GM19351 (cell line): Measurements from ENCODE around the gene ZNF124.
"Not testable (repeated sequence)": the region's sequence is repeated elsewhere in the genome, so short reads cannot be mapped to it uniquely, and the experiment has no call there.

Experiments
- ATAC-seq: cut with Tn5 transposase; IDR thresholded peaks from one replicate; pipeline ENCODE4 v1.9.1; 2021; ENCODE audit warnings: mild to moderate bottlenecking, moderate library complexity; ENCODE audit not compliant: unreplicated experiment

ZNF124 gene

GRCh38 chr1:247173431-247173830, 1.6 kb upstream of the ZNF124 start:
- no peak for ATAC-seq

GRCh38 chr1:247172996-247173395, 1.2 kb upstream of the ZNF124 start:
- no peak for ATAC-seq

GRCh38 chr1:247171443-247171842, 377 bp downstream of the ZNF124 start:
- ATAC-seq = peak; percentile 51

- ATAC-seq = no peak
These were observed 6.1 kb downstream of the ZNF124 start for GRCh38 chr1:247165674-247166073.

- ATAC-seq = no peak
These were observed 7.1 kb downstream of the ZNF124 start for GRCh38 chr1:247164694-247165093.

- no peak for ATAC-seq
These were observed 15.0 kb downstream of the ZNF124 start for GRCh38 chr1:247156787-247157232.

- no peak for ATAC-seq
These were observed 24.0 kb downstream of the ZNF124 start for GRCh38 chr1:247147781-247148180.

GRCh38 chr1:247147120-247147519, 24.7 kb downstream of the ZNF124 start:
- not testable (repeated sequence) for ATAC-seq

GRCh38 chr1:247146671-247147070, 25.1 kb downstream of the ZNF124 start:
- ATAC-seq = no peak

GRCh38 chr1:247145279-247145678, 26.5 kb downstream of the ZNF124 start:
- no peak for ATAC-seq

- not testable (repeated sequence) for ATAC-seq
These were observed 32.3 kb downstream of the ZNF124 start for GRCh38 chr1:247139557-247139956.

- ATAC-seq = no peak
These were observed 40.6 kb downstream of the ZNF124 start for GRCh38 chr1:247131236-247131635.

- not testable (repeated sequence) for ATAC-seq
These were observed 44.1 kb downstream of the ZNF124 start for GRCh38 chr1:247127519-247128282.

- peak; percentile 55 for ATAC-seq
These were observed 45.2 kb downstream of the ZNF124 start for GRCh38 chr1:247126601-247127000.

GRCh38 chr1:247126166-247126565, 45.7 kb downstream of the ZNF124 start:
- peak; percentile 97 for ATAC-seq

GRCh38 chr1:247121382-247121781, 50.4 kb downstream of the ZNF124 start:
- ATAC-seq = no peak

- not testable (repeated sequence) for ATAC-seq
These were observed 51.5 kb downstream of the ZNF124 start for GRCh38 chr1:247120408-247120668.

- no peak for ATAC-seq
These were observed 52.0 kb downstream of the ZNF124 start for GRCh38 chr1:247119600-247120407.

- ATAC-seq = no peak
These were observed 52.8 kb downstream of the ZNF124 start for GRCh38 chr1:247118946-247119446.

- ATAC-seq = no peak
These were observed 56.3 kb downstream of the ZNF124 start for GRCh38 chr1:247115545-247115944.

- ATAC-seq = no peak
These were observed 56.7 kb downstream of the ZNF124 start for GRCh38 chr1:247115141-247115510.
